ENCODE data around the gene PPP1R12A.
A peak's percentile ranks its signal among the peaks of the same experiment; 100 is the strongest.
"Not testable (repeated sequence)": the region's sequence is repeated elsewhere in the genome, so short reads cannot be mapped to it uniquely, and the experiment has no call there.

The PPP1R12A gene

DNA sequence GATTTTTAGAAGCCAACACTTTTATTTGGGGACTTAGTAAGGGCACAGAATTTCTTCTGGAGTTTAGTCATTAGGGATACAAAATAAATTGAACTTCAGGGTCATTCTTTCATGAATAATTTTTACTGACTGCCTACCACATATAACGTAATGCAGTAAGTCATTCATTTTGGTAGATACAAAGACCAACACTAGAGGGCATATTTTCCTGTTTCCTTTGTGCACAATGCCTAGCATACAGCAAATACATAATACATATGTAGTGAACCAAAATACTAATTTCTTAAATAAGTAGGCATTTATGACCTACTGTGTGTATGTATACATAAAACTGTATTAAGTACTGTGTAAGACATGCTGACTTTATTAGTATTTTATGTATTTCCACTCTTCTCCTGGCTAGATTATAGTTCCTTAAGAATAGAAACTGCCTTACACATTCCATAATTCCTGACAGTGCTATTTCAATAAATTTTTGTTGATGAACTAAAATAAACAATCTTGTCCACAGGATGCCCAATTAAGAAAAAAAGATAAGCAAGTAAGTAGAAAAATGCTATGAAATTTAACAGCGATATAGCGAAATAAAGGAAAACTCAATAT lies 47.9 kb downstream of the PPP1R12A start:
- DNase-seq, result peak; percentile 61

DNA sequence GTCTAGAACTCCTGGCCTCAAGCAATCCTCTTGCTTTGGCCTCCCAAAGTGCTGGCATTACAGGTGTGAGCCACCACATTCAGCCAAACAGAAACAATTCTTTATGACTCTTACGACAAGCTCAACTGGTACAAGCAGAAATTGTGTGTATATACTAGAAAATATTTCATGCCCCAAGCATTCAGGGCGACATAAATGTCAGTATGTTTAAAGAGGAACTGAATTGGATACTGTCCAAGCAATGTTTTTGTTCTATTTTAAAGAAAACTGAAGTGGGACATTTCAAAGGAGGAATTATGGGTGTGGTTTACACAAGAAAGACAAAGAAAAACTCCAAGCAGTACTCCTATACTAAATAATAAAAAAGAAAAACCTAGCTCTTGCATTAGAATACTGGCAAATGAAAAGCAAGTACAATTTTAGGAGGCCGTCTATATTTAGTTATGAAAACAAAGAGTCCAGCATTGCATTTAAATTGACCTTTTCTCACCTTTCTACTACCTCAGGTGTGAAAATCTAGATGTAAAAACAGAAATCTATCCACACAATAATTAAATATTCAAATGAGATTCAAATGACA lies 48.9 kb downstream of the PPP1R12A start:
- no peak for DNase-seq

- DNase-seq, result no peak
Measured at GRCh38 chr12:79884401-79885006, 50.4 kb downstream of the PPP1R12A start.

- DNase-seq, result no peak
Measured at GRCh38 chr12:79883216-79883615, 51.7 kb downstream of the PPP1R12A start.

DNA sequence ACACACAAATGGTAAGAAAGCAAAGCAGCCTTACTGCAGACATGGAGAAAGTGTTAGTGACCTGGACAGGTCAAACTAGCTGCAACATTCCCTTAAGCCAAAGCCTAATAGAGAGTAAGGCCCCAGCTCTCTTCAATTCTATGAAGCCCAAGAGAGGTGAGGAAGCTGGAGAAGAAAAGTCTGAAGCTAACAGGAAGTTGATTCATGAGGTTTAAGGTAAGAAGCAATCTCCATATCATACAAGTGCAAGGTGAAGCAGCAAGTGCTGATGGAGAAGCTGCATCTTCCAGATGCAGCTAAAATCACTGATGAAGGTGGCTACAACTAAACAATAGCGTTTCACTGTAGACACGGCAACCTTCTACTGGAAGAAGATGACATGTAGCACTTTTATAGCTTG lies 53.5 kb downstream of the PPP1R12A start:
- DNase-seq, result no peak

- not testable (repeated sequence) for DNase-seq
Measured at GRCh38 chr12:79878506-79878905, 56.4 kb downstream of the PPP1R12A start.

- DNase-seq, result no peak
Measured at GRCh38 chr12:79877246-79877645, 57.7 kb downstream of the PPP1R12A start.

DNA sequence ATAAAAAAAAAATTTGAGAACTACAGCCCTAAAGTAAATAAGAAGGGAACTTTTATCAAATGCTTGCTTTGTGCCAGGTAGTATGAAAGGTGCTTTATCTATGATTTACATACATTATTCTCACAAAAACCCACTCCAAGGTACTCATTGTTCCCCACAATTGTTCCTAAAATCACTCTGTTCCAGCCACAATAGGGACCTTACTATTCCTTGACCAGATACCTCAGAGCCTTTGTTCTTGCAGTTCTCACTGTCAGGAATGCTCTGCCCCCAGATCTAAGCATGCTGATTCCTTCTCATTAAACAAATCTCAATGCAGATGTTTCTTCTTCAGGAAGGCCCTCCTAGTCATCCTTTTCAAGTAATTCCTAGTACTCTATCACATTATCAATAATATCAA lies 60.2 kb downstream of the PPP1R12A start:
- DNase-seq, result no peak

DNA sequence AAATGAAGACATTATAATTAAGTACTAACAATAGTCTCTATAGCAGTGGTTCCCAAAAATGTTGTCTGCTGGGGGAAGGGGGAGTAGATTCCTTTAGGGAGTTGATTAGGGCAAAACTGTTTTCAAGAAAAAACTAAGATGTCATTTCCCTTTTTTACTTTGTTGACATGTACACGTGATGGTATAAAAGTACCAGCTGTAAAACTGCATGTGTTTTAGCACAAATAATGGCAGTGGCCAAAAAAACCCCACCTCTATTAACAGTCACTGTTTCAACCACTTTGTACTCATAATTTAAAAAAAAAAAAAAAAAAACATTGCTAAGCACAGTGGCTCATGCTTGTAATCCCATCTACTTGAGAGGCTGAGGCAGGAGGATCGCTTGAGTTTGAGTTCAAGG lies 61.7 kb downstream of the PPP1R12A start:
- DNase-seq, result no peak

DNA sequence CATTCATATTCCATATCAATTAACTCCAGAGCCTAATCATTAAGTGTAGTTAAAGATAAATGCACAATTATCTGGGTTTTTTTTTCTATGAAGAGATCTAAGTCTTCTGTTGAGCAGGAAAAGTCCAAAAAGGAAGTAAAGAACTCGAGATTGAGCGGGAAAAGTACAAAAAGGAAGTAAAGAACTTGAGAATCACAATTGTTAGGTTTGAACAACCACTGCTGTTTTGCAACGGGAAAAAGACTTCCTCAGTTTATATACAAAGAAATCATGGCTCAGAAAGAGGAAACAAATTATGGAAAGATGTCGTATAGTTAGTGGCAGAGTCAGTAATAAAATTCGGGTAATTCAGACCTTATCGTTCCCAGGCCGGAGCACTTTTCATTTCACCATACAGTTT lies 63.3 kb downstream of the PPP1R12A start:
- DNase-seq, result no peak

DNA sequence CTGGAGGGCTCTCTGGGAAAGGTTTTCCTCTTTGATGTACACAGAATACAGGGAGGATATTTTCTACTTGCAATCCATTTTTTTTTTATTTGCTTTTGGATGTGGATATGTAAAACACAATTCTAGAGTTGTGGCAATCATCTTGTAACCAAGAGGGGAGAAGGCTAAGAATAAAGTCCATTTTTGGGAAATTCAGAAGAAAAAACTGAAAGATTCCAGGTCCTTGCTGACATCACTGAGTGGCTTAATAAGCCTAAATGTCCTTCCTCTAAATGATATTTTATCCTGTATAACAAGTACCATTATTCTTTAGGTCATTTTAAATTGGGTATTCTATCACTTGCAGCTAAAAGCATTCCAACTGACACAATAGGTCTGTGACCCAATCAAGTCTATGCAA lies 64.0 kb downstream of the PPP1R12A start:
- DNase-seq, result no peak

DNA sequence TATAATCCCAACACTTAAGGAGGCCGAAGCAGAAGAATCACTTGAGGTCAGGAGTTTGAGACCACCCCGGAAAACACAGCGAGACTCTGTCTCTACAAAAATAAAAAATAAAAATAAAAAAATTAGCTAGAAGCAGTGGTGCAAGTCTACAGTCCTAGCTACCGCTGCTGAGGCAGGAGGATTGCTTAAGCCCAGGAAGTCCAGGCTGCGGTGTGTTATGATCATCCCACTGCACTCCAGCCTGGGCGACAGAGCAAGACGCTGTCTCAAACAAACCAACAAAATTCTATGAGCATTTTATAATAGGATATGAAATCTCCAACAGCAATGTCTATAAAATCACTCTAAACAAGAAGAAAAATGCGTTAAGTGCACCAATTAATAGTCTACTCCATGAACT lies 75.3 kb downstream of the PPP1R12A start:
- no peak for DNase-seq

GRCh38 chr12:79858518-79858917 lies 76.4 kb downstream of the PPP1R12A start:
- no peak for DNase-seq

GRCh38 chr12:79857675-79858074 lies 77.2 kb downstream of the PPP1R12A start:
- DNase-seq, result no peak

- no peak for DNase-seq
Measured at GRCh38 chr12:79850610-79851299, 84.1 kb downstream of the PPP1R12A start.

DNA sequence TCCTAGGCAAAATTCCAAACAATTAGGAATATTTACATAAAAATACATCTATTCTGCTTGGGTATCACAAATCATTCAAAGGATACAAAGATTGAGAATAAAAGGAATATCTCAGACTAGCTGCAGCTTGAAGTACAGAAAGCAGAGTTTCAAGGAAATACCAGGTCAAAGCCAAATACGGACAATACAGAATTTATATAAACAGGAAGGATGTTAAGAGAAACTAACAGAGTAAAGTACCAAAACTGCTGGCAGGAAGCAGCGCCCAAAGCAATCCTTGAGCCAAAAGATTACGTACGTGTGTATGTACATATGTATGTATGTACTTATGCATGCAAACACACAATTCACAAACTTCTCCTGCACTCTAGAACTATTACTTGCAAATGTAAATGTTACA lies 86.6 kb downstream of the PPP1R12A start:
- no peak for DNase-seq

DNA sequence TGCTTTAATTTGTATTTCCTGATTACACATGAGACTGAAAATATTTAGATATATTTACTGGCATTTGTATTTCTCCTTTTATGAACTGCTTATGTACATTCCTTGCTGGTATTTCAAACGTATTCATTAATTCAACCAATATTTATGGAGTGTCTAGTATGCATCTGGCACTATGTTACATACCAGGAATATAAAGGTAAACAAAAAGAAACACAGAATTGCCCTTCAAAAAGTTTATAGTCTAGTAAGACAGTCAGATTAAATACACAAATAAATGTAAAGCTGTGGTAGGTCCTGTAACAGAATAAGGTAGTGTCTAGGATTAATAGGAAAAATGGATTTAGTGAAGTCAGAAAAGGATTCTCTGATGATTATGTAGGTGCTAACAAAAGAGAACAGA lies 87.5 kb downstream of the PPP1R12A start:
- no peak for DNase-seq

DNA sequence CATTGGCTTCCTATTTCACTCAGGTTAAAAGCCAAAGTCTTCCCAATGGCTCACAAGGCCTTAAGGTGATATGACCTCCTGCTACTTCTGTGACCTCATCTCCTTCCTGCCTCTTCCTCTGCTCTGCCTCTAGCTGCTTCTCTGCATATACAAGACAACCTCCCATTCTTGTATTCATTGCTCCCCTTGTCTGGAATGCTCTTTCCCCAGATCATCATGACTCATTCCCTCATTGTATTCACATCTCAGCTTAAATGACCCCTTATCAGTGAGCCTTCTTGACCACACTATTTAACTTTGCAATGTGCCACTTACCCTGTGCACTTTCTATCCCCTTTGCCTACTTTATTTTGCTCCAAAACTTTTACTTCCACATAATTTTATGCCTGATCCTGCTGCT lies 90.2 kb downstream of the PPP1R12A start:
- no peak for DNase-seq

DNA sequence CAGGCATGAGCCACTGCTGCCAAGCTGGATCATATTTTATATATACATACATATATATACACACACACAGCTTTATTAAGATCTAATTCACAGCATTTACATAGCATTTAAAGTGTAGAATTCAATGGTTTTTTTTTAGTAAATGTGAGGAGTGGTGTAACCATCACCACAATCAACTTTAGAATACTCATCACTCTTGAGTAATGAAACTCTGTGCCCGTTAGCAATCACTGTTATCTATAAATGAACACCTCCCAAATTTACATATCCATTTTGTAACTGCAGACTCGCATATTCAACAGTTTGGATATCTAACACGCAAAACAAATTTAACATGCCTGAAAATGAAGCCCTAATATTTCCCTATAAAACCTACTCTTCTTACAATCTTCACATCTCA lies 90.9 kb downstream of the PPP1R12A start:
- no peak for DNase-seq

DNA sequence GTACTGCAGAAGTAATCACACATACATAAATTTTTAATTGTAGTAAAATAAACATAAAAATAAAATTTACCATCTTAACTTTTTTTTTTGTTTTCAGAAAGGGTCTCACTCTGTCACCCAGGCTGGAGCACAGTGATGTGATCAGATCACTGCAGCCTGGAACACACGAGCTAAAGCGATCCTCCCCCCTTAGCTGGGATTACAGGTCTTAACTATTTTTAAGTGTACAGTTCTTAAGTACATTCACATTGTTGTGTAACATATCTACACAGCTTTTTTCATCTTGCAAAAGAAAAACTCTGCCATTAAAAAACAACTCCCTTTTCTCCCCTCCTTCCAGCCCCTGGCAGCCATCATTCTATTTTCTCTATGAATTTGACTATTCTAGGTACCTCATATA lies 92.3 kb downstream of the PPP1R12A start:
- DNase-seq, result no peak

- no peak for DNase-seq
Measured at GRCh38 chr12:79841878-79842265, 93.0 kb downstream of the PPP1R12A start.

DNA sequence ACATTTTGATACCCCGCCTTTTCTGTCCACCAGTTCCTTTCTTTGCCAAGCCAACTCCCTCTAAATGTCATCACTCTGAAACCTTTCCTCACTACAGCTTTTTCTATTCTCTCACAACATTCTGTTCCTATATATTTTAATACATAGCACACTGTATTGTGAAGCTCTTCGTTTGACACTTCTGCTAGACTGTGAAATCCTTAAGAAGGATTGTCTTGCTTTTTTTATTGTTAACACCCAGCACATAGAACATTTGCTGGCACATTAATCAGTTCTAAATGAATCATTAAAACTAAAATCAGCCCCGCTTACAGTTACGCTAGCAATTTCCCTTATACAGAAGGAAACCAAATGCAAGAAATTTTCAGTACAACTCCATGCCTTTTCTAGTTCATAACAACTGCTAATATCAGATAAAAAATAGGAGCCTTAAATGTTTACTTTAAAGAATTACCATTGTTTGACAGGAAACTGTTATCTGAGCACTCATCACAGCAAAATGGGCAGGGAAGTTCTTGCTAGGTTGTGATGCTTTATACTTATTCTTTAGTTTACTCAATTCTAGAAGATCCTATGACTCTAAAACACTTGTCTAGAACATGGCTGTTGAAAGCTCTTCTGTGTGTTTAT lies 93.5 kb downstream of the PPP1R12A start:
- DNase-seq, result no peak

DNA sequence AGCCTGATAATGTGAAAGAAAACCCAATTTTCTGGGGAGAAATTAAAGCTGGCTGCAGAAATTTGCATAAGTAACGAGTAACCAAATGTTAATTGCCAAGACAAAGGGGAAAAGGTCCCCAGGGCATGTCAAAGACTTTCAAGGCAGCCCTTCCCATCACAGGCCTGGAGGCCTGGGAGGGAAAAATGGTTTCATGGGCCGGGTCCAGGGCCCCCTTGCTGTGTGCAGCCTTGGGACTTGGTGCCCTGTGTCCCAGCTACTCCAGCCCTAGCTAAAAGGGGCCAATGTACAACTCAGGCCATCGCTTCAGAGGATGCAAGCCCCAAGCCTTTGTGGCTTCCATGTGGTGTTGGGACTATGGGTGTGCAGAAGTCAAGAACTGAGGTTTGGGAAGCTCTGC lies 96.5 kb downstream of the PPP1R12A start:
- DNase-seq, result no peak

DNA sequence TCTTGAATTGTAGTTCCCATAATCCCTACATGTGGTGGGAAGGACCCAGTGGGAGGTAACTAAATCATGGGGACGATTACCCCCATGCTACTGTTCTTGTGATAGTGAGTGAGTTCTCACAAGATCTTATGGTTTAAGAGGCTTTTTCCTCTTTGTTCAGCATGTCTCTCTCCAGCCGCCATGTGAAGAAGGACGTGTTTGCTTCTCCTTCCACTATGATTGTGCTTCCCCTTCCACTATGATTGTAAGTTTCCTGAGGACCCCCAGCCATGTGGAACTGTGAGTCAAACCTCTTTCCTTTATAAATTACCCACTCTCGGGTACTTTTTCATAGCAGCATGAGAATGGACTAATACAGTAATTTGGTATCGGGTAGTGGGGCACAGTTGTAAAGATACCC lies 97.3 kb downstream of the PPP1R12A start:
- DNase-seq, result no peak
